HepG2 (cell line): ENCODE data around the gene TIPRL.

ENCODE experiments used
- CEBPB ChIP-seq: IDR thresholded peaks from 2 replicates; pipeline ENCODE4 v1.6.1; 2011; ENCODE audit warnings: low read depth, low read length, improper control_type of control experiment, borderline replicate concordance
- CTCF ChIP-seq: sonication (generic); formaldehyde crosslinking; IDR thresholded peaks from 2 replicates; pipeline ENCODE4 v1.5.0; 2020; ENCODE audit warnings: mild to moderate bottlenecking, missing genetic modification reagents, moderate library complexity
- IRF1 ChIP-seq: sonication (generic); formaldehyde crosslinking; IDR thresholded peaks from 2 replicates; pipeline ENCODE4 v1.4.0; 2020; ENCODE audit warnings: low read depth, mild to moderate bottlenecking, missing genetic modification reagents
- NFE2L1 ChIP-seq: sonication (generic); formaldehyde crosslinking; IDR thresholded peaks from 2 replicates; pipeline ENCODE4 v1.4.0; 2020; ENCODE audit warnings: missing genetic modification reagents, mild to moderate bottlenecking, borderline replicate concordance
- NFIC ChIP-seq: IDR thresholded peaks from 2 replicates; pipeline ENCODE4 v1.6.1; 2012; ENCODE audit warnings: mild to moderate bottlenecking, low read length, inconsistent platforms
- POLR2A ChIP-seq, 2 experiments: IDR thresholded peaks; 2 replicates each; pipeline ENCODE4 v1.6.1; 2011; ENCODE audit warnings: low read depth in 2 of 2, low read length in 2 of 2, mild to moderate bottlenecking in 1 of 2, moderate library complexity in 1 of 2; ENCODE audit not compliant: insufficient read depth in 1 of 2
- POLR2AphosphoS5 ChIP-seq: IDR thresholded peaks from 2 replicates; pipeline ENCODE4 v1.6.1; 2012; ENCODE audit warnings: low read depth, low read length
- SETDB1 ChIP-seq: sonication (generic); formaldehyde crosslinking; IDR thresholded peaks from 2 replicates; pipeline ENCODE4 v1.5.1; 2020; ENCODE audit warnings: missing genetic modification reagents, mild to moderate bottlenecking, borderline replicate concordance
- SMC3 ChIP-seq: IDR thresholded peaks from 2 replicates; pipeline ENCODE4 v1.6.1; 2011; ENCODE audit warnings: low read length, improper control_type of control experiment
- ZBTB7A ChIP-seq: sonication (generic); formaldehyde crosslinking; IDR thresholded peaks from 2 replicates; pipeline ENCODE4 v1.8.0; 2022; ENCODE audit warnings: mild to moderate bottlenecking, missing genetic modification reagents
- ZMYM4 ChIP-seq: sonication (generic); formaldehyde crosslinking; IDR thresholded peaks from 2 replicates; pipeline ENCODE4 v1.8.1; 2023; ENCODE audit warnings: mild to moderate bottlenecking, missing genetic modification reagents
- ZNF263 ChIP-seq: sonication (generic); formaldehyde crosslinking; IDR thresholded peaks from 2 replicates; pipeline ENCODE4 v1.4.0; 2020; ENCODE audit warnings: missing genetic modification reagents
- ZNF335 ChIP-seq: sonication (generic); formaldehyde crosslinking; IDR thresholded peaks from 2 replicates; pipeline ENCODE4 v1.4.0; 2020; ENCODE audit warnings: missing genetic modification reagents
- ZNF747 ChIP-seq: sonication (generic); formaldehyde crosslinking; IDR thresholded peaks from 2 replicates; pipeline ENCODE4 v1.8.1; 2023; ENCODE audit warnings: missing genetic modification reagents, mild to moderate bottlenecking, borderline replicate concordance

GRCh38 chr1:168223261-168223660 is 44.5 kb downstream of the TIPRL start:
- TF ChIP-seq ZBTB7A (CRISPR knock-in tag) (no peak), ZNF263 (CRISPR knock-in tag) (no peak), ZMYM4 (no peak), NFIC (no peak), NFE2L1 (CRISPR knock-in tag) (no peak), CTCF (no peak), ZNF335 (CRISPR knock-in tag) (no peak), POLR2AphosphoS5 (no peak), CEBPB (no peak), SMC3 (no peak), SETDB1 (CRISPR knock-in tag) (no peak), IRF1 (CRISPR knock-in tag) (no peak), ZNF747 (no peak), POLR2A (IDR thresholded peaks at IDR 0.05; ENCODE audit: insufficient read depth in 1 of 2, low read depth in 2 of 2, low read length in 2 of 2) (no peak)
